Endothelial cell of umbilical vein (primary cell): ENCODE measurements around the gene OSBPL1A. TPM values are rescaled to one million over a fixed set of nuclear protein-coding genes. Genes with fewer than 3 reads are reported as not detected.

ENCODE experiments used
- BruUV-seq: library from RNA; stranded (reverse); fragments of 400-500 nt; replicated peaks from 2 replicates; lab custom pipeline; 2021; lab: Mats Ljungman, UMichigan
- CTCF ChIA-PET: fragments of 300-600, 350-600 bp; sonication (Branson Sonifier 250); formaldehyde crosslinking; loops from one replicate; lab custom pipeline; 2021; ENCODE audit warnings: antibody characterized with exemption, inconsistent platforms; lab: Charles Lee
- POLR2A ChIA-PET: fragments of 300-600, 350-600 bp; sonication (Branson Sonifier 250); formaldehyde crosslinking; loops from one replicate; lab custom pipeline; 2021; ENCODE audit warnings: antibody characterized with exemption, inconsistent platforms; lab: Charles Lee
- DNase-seq: peaks from one replicate; pipeline ENCODE4 v3.0.0-alpha.2; 2011; ENCODE audit warnings: low read depth, low spot score
- FAIRE-seq: peaks from 2 replicates; lab custom pipeline; 2011; peaks lifted over from hg19 to GRCh38; lab: Jason Lieb, UNC
- H2AFZ ChIP-seq: 2 replicates; pipeline ENCODE4 v1.6.0; 2012; ENCODE audit warnings: low read depth, low read length, control low read depth, inconsistent platforms
- H3K27ac ChIP-seq: 2 replicates; pipeline ENCODE4 v1.5.1; 2011; ENCODE audit warnings: low read depth, mild to moderate bottlenecking, control low read depth, low read length, moderate library complexity; ENCODE audit not compliant: insufficient read depth
- H3K27me3 ChIP-seq, 2 experiments: 2 replicates each; pipeline versions ENCODE4 v1.6.0 to v1.6.1; 2011; ENCODE audit warnings: low read length in 2 of 2, mixed read lengths in 1 of 2; ENCODE audit not compliant: control insufficient read depth in 2 of 2, insufficient read depth in 2 of 2
- H3K36me3 ChIP-seq, 2 experiments: 2 replicates in 1 of 2; 3 replicates in 1 of 2; pipeline ENCODE4 v1.5.1; 2011; ENCODE audit warnings: low read length in 2 of 2, mild to moderate bottlenecking in 1 of 2, moderate library complexity in 1 of 2; ENCODE audit not compliant: control insufficient read depth in 2 of 2, insufficient read depth in 2 of 2; ENCODE audit errors: extremely low read depth in 1 of 2
- H3K4me1 ChIP-seq: 3 replicates; pipeline ENCODE4 v1.5.1; 2011; ENCODE audit warnings: mild to moderate bottlenecking, low read length; ENCODE audit not compliant: control insufficient read depth, insufficient read depth; ENCODE audit errors: extremely low read depth
- H3K4me2 ChIP-seq: 2 replicates; pipeline ENCODE4 v1.6.1; 2011; ENCODE audit warnings: low read length, control low read depth, mixed read lengths; ENCODE audit not compliant: insufficient read depth
- H3K4me3 ChIP-seq, 3 experiments: fragments of 200-600 bp in 1 of 3; sonication (generic), shearing (Covaris generic) in 1 of 3; replicated peaks in 1 of 3; 2 replicates each; pipeline ENCODE4 v1.5.1; 2011 to 2016; ENCODE audit warnings: control low read depth in 3 of 3, low read length in 3 of 3, mild to moderate bottlenecking in 2 of 3, inconsistent platforms in 1 of 3, low read depth in 1 of 3, moderate library complexity in 1 of 3; ENCODE audit not compliant: insufficient read depth in 1 of 3
- H3K79me2 ChIP-seq: 2 replicates; pipeline ENCODE4 v1.6.0; 2012; ENCODE audit warnings: low read length, inconsistent platforms; ENCODE audit not compliant: control insufficient read depth, insufficient read depth
- H3K9ac ChIP-seq: replicated peaks from 2 replicates; pipeline ENCODE3; 2011; ENCODE audit warnings: low read length, control low read depth; ENCODE audit not compliant: insufficient read depth; ENCODE audit errors: extremely low read depth
- H3K9me1 ChIP-seq: replicated peaks from 3 replicates; pipeline ENCODE4 v1.6.0; 2011; ENCODE audit warnings: mild to moderate bottlenecking, low read length; ENCODE audit not compliant: control insufficient read depth, insufficient read depth; ENCODE audit errors: extremely low read depth
- H3K9me3 ChIP-seq: replicated peaks from 2 replicates; pipeline ENCODE4 v1.5.1; 2012; ENCODE audit warnings: low read length, inconsistent platforms; ENCODE audit not compliant: control insufficient read depth, insufficient read depth
- H4K20me1 ChIP-seq: replicated peaks from 2 replicates; pipeline ENCODE3; 2011; ENCODE audit warnings: mild to moderate bottlenecking, low read length; ENCODE audit not compliant: control insufficient read depth, insufficient read depth; ENCODE audit errors: extremely low read depth
- EZH2 ChIP-seq: IDR thresholded peaks from 2 replicates; pipeline ENCODE4 v1.6.1; 2012; ENCODE audit warnings: borderline replicate concordance, low read depth, mild to moderate bottlenecking, moderate library complexity, low read length, inconsistent platforms; ENCODE audit not compliant: severe bottlenecking
- FOS ChIP-seq: IDR thresholded peaks from 2 replicates; pipeline ENCODE4 v1.6.1; 2011; ENCODE audit warnings: mild to moderate bottlenecking, low read length, moderate library complexity, borderline replicate concordance; ENCODE audit not compliant: insufficient read depth
- GATA2 ChIP-seq: IDR thresholded peaks from 2 replicates; pipeline ENCODE4 v1.7.0; 2011; ENCODE audit warnings: low read depth, mild to moderate bottlenecking, moderate library complexity, mixed read lengths, low read length; ENCODE audit not compliant: insufficient read length, insufficient read depth
- JUN ChIP-seq: IDR thresholded peaks from 2 replicates; pipeline ENCODE4 v1.6.1; 2011; ENCODE audit warnings: borderline replicate concordance, low read depth; ENCODE audit not compliant: insufficient read length, insufficient read depth
- MYC ChIP-seq: IDR thresholded peaks from one replicate; pipeline ENCODE4 v1.6.1; 2011; ENCODE audit warnings: mild to moderate bottlenecking, low read depth, low read length
- POLR2A ChIP-seq: IDR thresholded peaks from 2 replicates; pipeline ENCODE4 v1.6.1; 2012; ENCODE audit warnings: low read depth, mild to moderate bottlenecking, control low read depth, low read length
- POLR2AphosphoS5 ChIP-seq: IDR thresholded peaks from 2 replicates; pipeline ENCODE4 v1.6.1; 2012; ENCODE audit warnings: low read depth, mild to moderate bottlenecking, control low read depth, low read length, moderate library complexity; ENCODE audit not compliant: insufficient read depth
- dilution Hi-C: fragments of 300-500 bp; cut with MboI; formaldehyde crosslinking; loops from one replicate; pipeline ENCODE4 v1.15.0; 2019; ENCODE audit warnings: low sequenced_read_pairs; ENCODE audit not compliant: extremely low pct_ligation_motif_present
- intact Hi-C: fragments of 100-400 bp; cut with micrococcal nuclease; formaldehyde crosslinking; loops from one replicate; pipeline ENCODE4 v1.10.0; 2022
- polyA plus RNA-seq, 4 experiments: library from polyadenylated mRNA; depleted of rRNA in 3 of 4; stranded (reverse) in 3 of 4; unstranded in 1 of 4; fragments of >200 nt; gene quantifications; 2 replicates each; pipeline versions ENCODE4 v1.2.1 to v1.2.3, GENCODE V29; 2011 to 2012; ENCODE audit warnings: missing spikeins in 1 of 4
- total RNA-seq: library from RNA; stranded (reverse); gene quantifications from 2 replicates; pipeline ENCODE4 v1.2.3, GENCODE V29; 2021
- TF ChIP-seq, protein P1 (sequence below): IDR thresholded peaks from 2 replicates; pipeline ENCODE4 v1.6.1; 2011; ENCODE audit not compliant: insufficient read depth, insufficient read length
- TF ChIP-seq, protein P2 (sequence below), 2 donors: IDR thresholded peaks; 1 replicate in 1 of 2; 2 replicates in 1 of 2; pipeline ENCODE4 v1.5.1; 2011; ENCODE audit warnings: low read length in 2 of 2, mild to moderate bottlenecking in 2 of 2, moderate library complexity in 2 of 2, control low read depth in 1 of 2, inconsistent platforms in 1 of 2, low read depth in 1 of 2; ENCODE audit not compliant: insufficient read depth in 1 of 2; ENCODE audit errors: extremely low read depth in 1 of 2

The OSBPL1A gene
- total and polyA plus RNA-seq, 2 donors (not counting 3 experiments of a cell fraction or from before 2014, with no cell fraction given): 6.4 to 16.5 TPM

DNA sequence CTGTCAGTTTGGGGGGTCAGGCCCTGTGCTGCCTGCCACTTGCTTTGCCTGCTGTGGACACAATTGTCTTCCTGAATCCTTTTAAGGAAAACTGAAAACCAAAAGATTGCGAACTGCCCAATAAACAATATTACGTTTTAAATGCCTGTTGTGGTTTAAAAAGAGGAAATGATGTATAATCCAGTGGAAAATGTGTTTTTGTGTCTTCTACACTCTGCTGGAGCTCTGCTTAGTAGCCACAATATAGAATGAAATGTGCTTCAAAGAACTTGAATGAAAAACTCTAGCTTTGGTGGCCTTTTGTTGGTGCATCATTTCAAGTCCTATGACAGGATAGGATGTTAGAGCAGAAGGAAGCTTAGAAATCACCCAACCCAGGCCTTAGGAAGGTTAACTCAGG is 282.0 kb downstream of the OSBPL1A start:
- no TSS peak for BruUV-seq
- dilution Hi-C loops: loop anchor here (25.0 kb wide), 1 partner anchor 503 kb away; no protein-coding TSS in a partner anchor

More for the DNA sequence above, 282.0 kb downstream of the OSBPL1A start:
- H4K20me1 ChIP-seq: no peaks in the 10 kb centered on the region
- H3K36me3 ChIP-seq: no peaks in the 10 kb centered on the region
- ChIA-PET CTCF (interaction anchor here (1.1 to 1.7 kb wide), 5 partner anchors 9 to 412 kb away, joined by 3 to 6 read pairs (median 3); no protein-coding TSS in a partner anchor), POLR2A (no interaction called here)
- no peak overlapping the region for H3K4me3 ChIP-seq
- no peak for DNase-seq
- no peaks in the 10 kb centered on the region for H3K27me3 ChIP-seq
- H3K9me3 ChIP-seq: no peaks in the 10 kb centered on the region
- H3K9ac ChIP-seq: no peak overlapping the region
- TF ChIP-seq GATA2 (no peak), MYC (no peak), EZH2 (no peak), FOS (no peak), POLR2A (no peak), POLR2AphosphoS5 (no peak), JUN (no peak)
- TF ChIP-seq, protein P1, sequence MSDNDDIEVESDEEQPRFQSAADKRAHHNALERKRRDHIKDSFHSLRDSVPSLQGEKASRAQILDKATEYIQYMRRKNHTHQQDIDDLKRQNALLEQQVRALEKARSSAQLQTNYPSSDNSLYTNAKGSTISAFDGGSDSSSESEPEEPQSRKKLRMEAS: no peak
- TF ChIP-seq, protein P2, sequence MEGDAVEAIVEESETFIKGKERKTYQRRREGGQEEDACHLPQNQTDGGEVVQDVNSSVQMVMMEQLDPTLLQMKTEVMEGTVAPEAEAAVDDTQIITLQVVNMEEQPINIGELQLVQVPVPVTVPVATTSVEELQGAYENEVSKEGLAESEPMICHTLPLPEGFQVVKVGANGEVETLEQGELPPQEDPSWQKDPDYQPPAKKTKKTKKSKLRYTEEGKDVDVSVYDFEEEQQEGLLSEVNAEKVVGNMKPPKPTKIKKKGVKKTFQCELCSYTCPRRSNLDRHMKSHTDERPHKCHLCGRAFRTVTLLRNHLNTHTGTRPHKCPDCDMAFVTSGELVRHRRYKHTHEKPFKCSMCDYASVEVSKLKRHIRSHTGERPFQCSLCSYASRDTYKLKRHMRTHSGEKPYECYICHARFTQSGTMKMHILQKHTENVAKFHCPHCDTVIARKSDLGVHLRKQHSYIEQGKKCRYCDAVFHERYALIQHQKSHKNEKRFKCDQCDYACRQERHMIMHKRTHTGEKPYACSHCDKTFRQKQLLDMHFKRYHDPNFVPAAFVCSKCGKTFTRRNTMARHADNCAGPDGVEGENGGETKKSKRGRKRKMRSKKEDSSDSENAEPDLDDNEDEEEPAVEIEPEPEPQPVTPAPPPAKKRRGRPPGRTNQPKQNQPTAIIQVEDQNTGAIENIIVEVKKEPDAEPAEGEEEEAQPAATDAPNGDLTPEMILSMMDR (IDR thresholded peaks at IDR 0.05; ENCODE audit: extremely low read depth in 1 of 2, insufficient read depth in 1 of 2, low read depth in 1 of 2, low read length in 2 of 2): no peak
- intact Hi-C loops: loop anchor here (5.0 to 10.0 kb wide), 2 partner anchors 101 to 598 kb away; partner anchors contain the start of gene TTC39C
- H3K79me2 ChIP-seq: no peaks in the 10 kb centered on the region
- no peak overlapping the region for H3K27ac ChIP-seq
- no peak overlapping the region for H2AFZ ChIP-seq
- H3K9me1 ChIP-seq: no peaks in the 10 kb centered on the region
- FAIRE-seq: no peak
- H3K4me1 ChIP-seq: no peaks in the 10 kb centered on the region
- no peak overlapping the region for H3K4me2 ChIP-seq
